HG03025 (cell line): Measurements from ENCODE around the gene FKBP14.
A peak's percentile ranks its signal among the peaks of the same experiment; 100 is the strongest.

Experiments
- ATAC-seq: cut with Tn5 transposase; IDR thresholded peaks from one replicate; pipeline ENCODE4 v1.9.1; 2021; ENCODE audit warnings: mild to moderate bottlenecking, moderate library complexity; ENCODE audit not compliant: unreplicated experiment, low FRiP score

The FKBP14 gene

DNA sequence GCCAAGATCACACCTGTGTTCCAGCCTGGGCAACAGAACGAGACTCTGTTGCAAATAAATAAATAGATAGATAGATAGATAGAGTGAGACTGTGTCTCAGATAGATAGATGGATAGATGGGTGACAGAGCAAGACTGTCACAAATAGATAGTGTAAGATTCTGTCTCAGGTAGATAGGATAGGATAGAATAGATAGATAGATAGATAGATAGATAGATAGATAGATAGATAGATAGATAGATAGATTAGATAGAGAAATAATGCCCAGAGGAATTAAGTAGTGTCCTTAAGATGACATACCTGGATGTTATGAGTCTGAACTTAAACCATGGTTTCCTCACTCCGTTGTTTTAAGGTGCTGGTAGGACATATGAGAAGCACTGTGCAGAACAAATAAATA, 9.7 kb upstream of the FKBP14 start:
- ATAC-seq: no peak

DNA sequence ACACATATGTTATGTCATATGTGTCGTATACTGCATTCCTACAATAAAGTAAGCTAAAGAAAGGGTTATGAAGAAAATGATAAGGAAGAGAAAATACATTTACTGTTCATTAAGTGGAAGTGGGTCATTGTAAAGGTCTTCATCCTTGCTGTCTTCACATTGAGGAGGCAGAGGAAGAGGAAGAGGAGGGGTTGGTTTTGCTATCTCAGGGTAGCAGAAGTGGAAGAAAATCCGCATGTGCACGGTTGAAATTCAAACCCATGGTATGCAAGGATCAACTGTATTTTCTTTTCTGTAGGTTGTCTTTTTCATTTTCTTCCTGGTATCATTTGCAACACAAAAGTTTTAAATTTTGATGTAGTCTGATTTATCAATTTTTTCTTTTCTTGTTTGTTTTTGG, 8.0 kb upstream of the FKBP14 start:
- ATAC-seq: no peak

DNA sequence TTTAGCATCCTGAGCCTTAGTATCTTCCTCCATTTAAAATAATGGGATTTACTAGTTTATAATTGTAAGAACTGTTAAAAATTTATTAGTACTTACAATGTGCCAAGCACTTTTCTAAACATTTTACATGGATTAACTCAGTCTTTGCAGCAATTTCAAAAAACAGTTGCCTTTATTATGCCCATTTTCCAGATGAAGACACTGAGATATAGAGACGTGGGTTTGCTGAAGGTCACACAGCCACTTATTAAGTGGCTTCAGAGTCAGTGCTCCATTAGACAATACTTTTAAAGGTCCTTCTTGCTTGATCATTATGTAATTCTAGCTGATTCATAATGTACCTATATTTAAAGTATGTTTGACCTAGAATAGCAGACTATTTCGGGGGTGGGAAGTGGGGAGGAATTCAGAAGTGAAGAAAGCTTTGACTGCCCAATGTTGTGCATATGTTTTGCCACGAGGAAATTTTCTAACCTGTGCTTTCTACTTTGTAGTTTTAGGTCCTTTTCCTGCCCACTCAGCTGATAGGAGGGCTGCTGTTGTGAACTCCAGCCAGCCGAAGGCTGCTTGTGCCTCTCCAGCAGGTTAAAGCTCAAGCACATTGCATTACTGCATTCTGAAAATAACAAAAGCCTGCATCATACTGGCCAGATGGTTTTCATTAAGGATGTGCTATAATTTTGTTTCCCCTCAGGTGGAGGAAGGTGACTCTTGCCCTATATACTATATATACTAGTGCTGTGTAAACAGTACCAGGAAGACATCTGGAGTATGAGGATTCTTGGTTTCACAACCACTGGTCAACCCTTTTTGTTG, 6.0 kb upstream of the FKBP14 start:
- ATAC-seq: no peak

DNA sequence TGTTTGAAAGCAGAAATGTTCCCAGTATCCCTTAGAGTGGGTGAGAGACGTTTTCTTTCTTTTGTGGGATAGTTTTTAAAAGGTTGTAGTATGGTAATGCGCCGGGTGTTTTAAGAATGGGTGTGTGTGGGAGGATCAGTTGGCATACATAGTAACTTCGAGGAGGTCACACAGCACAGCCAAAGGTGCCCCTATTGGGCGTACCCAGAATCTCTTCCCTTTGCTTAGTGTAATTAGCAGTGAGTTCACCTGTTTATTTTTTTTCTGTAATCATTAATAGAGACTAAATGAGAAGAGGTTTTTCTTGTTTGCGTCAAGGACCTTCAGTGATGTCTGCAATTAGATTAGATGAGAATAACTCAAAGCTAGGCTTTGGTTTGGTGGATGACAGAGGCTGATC, 3.2 kb upstream of the FKBP14 start:
- ATAC-seq: no peak

DNA sequence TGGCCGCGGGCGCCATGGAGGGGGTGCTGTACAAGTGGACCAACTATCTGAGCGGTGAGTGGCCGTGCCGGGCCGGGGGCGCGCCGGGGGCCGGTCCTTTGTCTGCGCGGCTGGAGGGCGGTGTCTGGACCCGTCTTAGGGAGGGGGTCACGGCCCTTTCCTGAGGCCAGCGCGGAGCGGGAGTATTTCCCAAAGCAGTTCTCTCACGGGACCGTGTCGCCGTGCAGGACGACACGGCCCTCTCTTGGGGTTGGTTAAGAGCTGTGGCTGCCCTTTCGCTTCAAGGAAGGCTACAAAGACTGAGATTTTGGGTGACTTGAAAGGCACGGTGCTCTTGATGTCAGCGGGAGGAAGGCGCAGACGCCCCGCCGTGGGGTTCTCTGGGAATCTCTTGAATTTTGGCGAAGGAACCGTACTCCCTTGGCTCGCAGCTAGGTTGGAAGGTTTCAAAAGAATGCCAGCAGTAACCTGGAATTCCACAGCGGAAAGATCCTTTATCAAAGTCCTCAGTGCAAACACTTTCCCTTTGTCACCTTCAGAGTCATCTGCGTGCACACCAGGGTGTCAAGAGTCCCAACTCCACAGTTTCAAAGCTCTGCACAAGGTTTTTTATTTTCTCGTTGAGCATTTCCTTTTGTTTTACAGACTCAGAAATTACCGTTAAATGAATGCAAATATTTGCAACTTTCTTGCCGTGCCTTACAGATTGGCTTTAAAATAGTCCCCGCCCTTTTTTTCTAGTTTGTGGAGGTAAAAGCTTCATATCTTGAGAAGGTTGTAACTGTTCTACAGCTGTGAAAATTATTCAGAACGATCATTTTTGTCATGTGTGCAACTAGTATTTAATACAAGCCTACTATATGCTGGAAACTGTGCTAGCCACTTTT, 2.5 kb upstream of the FKBP14 start:
- peak; percentile 13 for ATAC-seq

DNA sequence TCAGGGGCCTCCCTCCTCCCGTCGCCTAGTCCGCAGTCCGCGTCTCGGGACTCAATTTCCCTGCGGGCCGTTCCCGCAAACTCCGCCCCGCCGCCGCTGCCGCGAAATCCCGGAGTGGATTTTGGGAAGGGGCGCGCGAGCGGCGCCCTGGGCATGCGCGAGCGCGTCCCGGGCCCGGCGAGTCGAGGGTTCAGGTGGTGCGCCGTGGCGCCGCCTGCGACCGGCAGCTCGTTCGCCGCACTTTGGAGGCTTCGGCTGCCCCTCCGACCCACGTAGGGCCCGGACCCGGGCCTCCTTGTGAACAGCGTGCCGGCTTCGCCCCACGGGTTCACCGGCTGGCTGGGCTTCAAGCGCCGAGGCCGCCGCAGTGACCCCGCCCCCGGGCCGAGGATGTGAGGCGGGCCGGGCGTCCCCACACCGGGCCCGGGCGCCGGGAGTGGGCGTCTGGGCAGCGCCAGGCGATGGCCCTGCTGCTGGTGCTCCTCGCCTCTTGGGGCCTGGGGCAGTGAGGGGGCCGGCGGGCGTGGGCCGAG, 1.8 kb upstream of the FKBP14 start, which contains the start of gene PLEKHA8:
PLEKHA8 (plus strand) TSS at position 197 of the 533 bp plus-strand sequence. CDS start 351 bp downstream, outside the sequence.
- peak; percentile 46 for ATAC-seq

DNA sequence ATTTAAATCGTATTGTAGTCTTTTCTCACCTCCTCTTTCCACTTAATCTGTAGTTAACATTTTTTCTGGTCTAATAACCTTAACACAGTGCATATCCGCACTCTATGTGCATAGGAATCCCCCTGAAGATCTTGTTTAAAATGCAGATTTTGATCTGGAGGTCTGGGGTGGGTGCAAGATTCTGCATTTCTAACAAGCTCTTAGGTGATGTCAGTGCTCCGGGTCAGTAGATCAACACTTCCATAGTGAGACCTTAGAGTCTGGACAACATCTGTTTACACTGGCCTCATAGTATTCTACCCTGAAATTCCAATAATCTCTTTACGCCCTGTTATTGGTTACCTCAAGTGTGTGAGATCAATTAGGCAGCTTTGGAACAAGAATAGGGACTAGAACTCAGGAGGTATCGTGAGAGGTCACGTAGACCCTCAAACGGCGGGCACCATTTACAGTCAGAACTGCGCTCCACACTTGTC, 1.3 kb upstream of the FKBP14 start:
- ATAC-seq: peak; percentile 1

DNA sequence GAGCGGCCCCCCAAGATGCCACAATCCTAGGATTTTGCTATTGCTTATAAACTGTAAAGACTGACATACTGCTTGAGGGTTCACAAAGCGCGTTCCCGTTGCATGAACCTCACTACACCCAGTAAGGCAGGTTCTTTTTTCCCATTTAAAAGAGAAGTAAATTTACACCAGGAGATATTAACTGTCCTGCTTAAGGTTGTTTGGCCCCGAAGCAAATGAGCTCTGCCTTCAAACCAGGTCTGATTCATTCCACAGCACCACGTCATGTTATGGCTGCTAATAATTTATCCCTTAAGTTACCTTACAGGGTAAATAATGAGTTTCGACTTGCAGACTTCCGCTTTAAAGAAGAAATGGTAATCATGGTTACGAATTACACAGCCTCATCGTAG, 559 bp upstream of the FKBP14 start:
- no peak for ATAC-seq

DNA sequence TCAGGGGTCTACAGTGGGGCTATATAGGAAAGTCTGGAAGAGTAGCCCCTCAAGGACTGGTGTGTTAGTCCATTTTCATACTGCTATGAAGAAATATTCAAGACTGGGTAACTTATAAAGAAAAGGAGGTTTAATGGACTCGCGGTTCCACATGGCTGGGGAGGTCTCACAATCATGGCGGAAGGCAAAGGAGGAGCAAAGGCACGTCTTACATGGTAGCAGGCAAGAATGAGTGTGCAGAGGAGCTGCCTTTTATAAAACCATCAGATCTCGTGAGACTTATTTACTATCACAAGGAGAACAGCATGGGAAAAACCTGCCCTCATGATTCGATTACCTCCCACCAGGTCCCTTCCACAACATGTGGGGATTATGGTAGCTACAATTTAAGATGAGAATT, 3.0 kb downstream of the FKBP14 start:
- no peak for ATAC-seq

DNA sequence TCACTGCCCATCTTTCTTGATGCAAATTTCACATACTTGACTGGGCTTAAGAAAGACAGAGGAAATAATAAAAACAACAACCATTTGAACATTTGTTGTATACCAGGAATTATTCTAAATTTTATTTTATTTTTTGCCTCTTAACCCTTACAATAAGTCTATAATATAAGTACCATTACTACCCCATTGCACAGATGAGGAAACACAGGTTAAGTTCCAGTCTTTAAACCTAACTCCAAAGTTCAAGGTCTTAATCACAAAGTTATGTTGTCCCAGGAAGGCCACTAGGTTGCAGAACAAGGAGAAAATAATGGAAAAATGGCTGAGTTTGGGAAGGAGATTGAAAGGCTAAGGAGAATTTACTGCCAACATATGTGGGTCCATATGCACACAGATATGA, 3.5 kb downstream of the FKBP14 start:
- no peak for ATAC-seq

DNA sequence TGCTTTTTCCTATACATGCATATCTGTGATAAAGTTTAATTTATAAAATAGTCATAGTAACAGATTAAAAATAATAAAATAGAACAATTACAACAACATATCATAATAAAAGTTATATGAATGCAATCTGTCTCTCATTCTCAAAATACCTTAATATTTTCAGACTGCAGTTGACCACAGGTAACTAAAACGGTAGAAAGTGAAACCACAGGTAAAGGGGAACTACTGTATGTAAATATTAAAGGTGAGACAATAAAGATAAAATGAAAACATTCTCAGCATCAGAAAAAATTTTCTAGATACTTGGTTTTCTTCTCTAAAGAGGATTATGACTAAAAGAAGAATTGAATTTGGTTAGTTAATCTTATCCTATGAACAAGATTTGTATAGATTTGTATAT, 6.0 kb downstream of the FKBP14 start:
- no peak for ATAC-seq

DNA sequence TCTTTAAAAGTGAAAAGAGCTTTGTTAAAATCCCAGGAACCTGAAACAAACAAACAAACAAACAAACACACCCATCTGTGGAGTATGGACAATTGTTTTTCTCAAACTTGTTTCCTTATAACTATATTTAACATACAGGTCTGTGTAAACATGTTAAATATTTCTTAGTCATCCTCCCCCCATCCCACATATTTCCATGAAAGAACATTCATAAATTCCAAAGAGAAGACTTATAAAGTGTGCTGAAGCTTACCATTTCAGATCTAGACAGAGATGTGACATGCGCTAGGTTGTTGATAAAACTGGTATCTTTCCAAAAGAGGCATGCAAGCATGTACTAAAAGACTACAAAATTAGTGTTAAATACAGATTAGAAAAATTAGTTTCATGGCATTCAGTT, 6.5 kb downstream of the FKBP14 start:
- no peak for ATAC-seq

DNA sequence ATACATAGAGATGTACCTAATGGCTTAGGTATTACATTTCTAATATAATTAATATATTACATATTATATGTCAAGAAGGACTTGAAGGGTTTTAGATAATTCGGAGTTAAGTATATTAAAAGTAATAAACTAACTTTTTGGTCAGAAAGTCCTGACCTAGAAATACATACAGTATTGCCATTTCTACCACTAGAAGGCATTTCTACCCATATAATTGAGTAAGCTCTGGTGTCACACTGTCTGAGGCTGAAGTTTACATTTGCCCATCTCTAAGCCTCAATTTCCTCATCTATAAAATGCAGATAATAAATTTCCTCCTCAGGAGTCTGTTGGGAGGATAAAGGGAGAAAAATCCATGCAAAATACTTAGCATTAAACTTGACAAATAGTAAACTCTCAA, 7.1 kb downstream of the FKBP14 start:
- ATAC-seq: no peak

DNA sequence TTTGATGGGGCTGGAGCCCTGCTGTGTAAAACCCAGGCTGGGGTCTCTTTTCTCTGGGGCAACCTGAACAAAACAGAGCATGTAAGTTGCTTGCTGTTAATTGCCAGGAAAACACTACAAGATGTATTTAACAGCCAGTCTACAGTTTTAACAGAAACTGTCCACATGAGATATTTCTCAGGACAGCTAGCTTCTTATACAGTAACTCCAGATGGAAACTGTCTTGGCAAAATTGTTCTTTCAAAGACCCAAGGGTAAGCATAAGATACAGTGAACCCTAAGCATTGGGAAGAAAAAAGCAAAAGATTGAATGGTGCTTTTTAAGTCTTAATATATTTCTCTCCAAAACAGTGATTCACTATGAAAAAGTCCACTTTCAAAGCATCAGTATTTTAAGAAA, 8.1 kb downstream of the FKBP14 start:
- no peak for ATAC-seq

DNA sequence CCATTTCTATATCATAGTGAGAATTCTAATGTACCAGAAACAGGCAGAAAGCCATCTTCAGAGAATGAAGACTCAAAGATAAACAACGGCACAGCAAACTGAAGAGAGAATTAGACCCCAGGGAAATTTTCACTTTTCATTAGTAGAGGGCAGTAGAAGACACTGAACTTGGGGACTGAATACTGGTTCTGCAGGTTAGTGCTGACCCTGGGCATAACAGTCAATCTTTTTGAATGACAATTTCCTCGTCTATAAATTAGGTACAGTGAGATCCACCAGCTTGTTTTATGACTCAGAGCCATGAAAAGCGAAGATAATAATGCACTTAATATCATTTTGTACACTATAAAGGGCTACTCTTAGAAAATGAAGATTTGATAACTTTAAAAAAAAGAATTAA, 13.7 kb downstream of the FKBP14 start:
- no peak for ATAC-seq

DNA sequence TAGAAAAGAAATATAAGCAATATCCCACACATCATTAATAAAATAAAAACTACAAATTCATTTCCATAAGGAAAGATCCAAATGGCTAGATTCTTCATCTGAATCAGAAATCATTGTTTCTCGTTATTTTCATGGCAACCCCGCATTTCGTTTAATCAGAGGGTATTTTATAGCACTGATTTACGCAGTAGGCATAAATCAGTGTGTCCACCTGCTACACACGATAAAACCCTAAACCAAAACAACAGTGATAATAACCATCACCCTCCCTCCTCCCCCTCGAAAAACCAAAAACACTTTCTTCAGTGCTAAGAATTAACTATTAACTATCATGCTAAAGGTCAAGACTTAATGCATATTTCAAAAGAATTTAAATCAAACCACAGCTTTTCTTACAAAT, 16.5 kb downstream of the FKBP14 start:
- ATAC-seq: no peak

DNA sequence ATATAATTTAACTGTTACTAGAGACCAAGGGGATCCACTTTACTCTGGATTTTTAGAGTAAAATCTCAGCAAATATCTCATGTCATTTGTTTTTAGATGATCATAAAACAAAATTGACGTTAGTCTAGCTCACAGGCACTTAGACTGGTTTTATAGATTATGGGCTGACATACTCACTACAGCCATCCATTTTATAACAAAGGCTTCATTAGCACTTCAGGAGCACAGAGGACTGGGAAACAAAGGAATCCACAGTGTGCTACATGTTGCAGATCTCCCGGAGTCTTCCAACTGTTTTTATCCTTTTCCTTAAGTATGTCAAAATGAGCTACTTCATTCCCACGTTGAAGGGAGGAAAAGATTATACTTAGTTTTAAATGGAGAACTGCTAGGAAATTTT, 21.0 kb downstream of the FKBP14 start:
- ATAC-seq: no peak

DNA sequence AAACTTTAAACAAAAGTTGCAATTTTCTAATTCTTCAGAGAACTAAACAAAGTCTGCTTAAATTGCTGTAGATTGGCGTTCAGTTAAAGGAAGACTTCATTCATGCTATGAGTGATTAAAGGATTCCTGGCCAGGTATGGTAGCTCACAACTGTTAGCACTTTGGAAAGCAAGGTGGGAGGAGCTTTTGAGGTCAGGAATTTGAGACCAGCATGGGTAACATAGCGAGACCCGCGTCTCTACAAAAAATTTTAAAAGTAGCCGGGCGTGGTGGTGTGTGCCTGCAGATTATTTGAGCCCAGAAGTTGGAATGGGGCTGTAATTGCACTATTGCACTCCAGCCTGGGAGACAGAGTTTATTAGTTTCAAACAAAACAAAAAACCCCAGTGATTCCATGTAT, 23.4 kb downstream of the FKBP14 start:
- ATAC-seq: no peak

DNA sequence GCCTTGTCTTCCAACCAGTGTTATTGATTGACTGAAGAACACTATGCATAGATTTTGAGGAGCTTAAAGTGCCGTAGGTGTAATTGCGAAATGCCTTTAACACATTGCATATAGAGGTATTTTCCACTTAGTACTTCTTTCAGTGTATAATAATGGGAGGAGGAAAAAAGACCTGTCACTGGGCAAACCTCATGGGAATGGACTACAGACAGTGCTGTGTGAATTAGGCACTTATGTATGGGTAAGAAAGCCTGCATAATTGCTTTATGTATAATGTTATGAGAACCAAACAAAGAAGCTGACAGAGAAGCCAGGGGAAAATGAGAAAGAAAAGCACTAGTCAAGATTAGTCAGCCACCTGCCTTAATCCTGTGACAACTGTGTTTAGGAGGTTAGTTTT, 24.5 kb downstream of the FKBP14 start:
- no peak for ATAC-seq

DNA sequence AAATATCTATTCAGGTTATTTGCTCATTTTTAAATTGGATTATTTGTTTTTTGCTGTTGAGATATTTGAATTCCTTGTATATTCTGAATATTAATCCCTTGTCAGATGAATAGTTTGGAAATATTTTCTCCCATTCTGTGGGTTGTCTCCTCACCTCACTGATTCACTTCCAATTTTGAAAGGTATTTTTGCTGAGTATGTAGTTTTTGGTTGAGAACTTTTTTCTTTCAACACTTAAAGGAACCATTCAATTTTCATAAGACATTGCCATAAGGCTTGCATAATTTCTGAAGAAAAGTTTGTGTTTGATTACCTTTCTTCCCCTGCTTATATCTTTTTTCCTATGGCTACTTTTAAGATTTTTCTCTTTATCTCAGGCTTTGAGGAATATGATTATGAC, 28.0 kb downstream of the FKBP14 start:
- no peak for ATAC-seq

DNA sequence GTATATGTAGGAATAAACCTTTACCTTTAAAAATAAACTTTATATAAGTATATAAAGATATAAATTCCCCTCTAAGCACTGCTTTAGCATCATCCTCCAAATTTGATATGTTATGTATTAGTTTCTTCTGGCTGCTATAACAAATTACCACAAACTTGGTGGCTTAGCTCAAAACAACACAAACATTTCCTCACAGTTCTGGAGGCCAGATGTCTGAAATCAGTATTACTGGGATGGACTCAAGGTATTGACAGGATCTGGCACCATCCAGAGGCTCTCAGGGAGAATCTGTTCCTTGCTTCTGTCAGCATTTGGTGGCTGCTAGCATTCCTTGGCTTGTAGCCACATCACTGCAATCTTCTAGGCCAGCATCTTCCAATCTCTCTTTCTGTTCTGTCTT, 30.2 kb downstream of the FKBP14 start:
- no peak for ATAC-seq
